Measurements from ENCODE around the gene USP12. TPM values are rescaled to one million over a fixed set of nuclear protein-coding genes. Genes with fewer than 3 reads are reported as not detected.
"Not testable (repeated sequence)": the region's sequence is repeated elsewhere in the genome, so short reads cannot be mapped to it uniquely, and the experiment has no call there.

Gene USP12
- total RNA-seq, 1 experiment from 2014 or later: 26.1 TPM

DNA sequence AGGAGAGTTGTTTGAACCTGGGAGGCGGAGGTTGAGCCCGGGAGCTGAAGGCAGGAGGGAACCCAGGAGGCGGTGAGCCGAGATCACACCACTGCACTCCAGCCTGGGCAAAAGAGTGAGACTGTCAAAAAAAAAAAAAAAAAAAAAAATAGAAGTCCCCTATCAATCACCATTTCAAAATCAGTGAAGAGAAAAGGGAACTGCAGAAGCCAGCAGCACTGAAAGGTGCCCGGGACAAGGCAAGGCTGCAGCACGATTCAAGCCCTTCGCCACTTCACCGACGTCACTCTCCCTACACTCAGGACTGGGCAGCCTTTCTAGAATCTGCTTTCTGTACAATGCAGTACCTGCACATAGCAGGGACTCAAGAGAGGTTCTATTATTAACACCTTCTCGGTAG, 21.9 kb upstream of the USP12 start:
- H3K27ac Mint-ChIP-seq: no peak overlapping the region
- ChIA-PET POLR2A (interaction anchor here (0.7 kb wide), 1 partner anchor 36 kb away, joined by 3 read pairs; no protein-coding TSS in a partner anchor), CTCF (no interaction called here)
- no peaks in the 10 kb centered on the region for H3K27me3 Mint-ChIP-seq (ENCODE audit: low read depth)
- DNase-seq (ENCODE audit: low spot score) (no peak), ATAC-seq (no peak)
- TF ChIP-seq JAZF1 (CRISPR knock-in tag; IDR thresholded peaks at IDR 0.05): no peak
- no peak for TF ChIP-seq PRRX2 (CRISPR knock-in tag; IDR thresholded peaks at IDR 0.05)
- TF ChIP-seq, protein P1, sequence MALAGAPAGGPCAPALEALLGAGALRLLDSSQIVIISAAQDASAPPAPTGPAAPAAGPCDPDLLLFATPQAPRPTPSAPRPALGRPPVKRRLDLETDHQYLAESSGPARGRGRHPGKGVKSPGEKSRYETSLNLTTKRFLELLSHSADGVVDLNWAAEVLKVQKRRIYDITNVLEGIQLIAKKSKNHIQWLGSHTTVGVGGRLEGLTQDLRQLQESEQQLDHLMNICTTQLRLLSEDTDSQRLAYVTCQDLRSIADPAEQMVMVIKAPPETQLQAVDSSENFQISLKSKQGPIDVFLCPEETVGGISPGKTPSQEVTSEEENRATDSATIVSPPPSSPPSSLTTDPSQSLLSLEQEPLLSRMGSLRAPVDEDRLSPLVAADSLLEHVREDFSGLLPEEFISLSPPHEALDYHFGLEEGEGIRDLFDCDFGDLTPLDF (CRISPR knock-in tag; IDR thresholded peaks at IDR 0.05): no peak
- TF ChIP-seq NFYB (CRISPR knock-in tag; conservative IDR thresholded peaks at IDR 0.05; ENCODE audit: low read depth): no peak
- TF ChIP-seq NFE2L1 (CRISPR knock-in tag; IDR thresholded peaks at IDR 0.05): no peak
- TF ChIP-seq TP53 (CRISPR knock-in tag; IDR thresholded peaks at IDR 0.05): no peak
- TF ChIP-seq ZNF121 (CRISPR knock-in tag; IDR thresholded peaks at IDR 0.05): no peak
- no peak for TF ChIP-seq NR2C2 (CRISPR knock-in tag; IDR thresholded peaks at IDR 0.05)
- TF ChIP-seq FOXK1 (CRISPR knock-in tag; IDR thresholded peaks at IDR 0.05): no peak
- no peak for TF ChIP-seq FOXP1 (CRISPR knock-in tag; IDR thresholded peaks at IDR 0.05; ENCODE audit: borderline replicate concordance)
- TF ChIP-seq SP1 (CRISPR knock-in tag; conservative IDR thresholded peaks at IDR 0.05): no peak
- H3K9me3 Mint-ChIP-seq: no peaks in the 10 kb centered on the region
- no peak overlapping the region for H3K4me3 Mint-ChIP-seq
- peaks cover 17% of the 10 kb centered on the region for H3K4me1 Mint-ChIP-seq
- no peaks in the 10 kb centered on the region for H3K36me3 Mint-ChIP-seq

DNA sequence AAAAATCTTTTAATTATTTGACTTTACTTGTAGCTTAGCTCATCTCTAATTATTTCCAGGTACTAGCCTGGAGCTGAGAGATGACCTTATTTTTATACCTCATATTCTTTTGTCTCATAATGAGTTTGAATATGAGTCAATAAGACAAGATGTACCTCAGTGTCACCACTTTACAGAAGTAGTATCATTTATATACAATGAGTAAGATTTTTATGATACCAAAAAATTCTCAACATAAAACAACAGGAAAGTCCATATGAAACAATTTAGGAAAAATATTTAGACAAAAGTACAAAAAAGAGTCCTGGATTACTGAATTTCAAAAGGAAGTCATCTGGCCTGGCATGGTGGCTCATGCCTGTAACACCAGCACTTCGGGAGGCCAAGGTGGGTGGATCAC, 21.4 kb upstream of the USP12 start:
- H3K36me3 Mint-ChIP-seq: no peaks in the 10 kb centered on the region
- TF ChIP-seq ZNF416 (CRISPR knock-in tag; IDR thresholded peaks at IDR 0.05) (no peak), ZNF232 (CRISPR knock-in tag; IDR thresholded peaks at IDR 0.05) (no peak), ZNF138 (CRISPR knock-in tag; conservative IDR thresholded peaks at IDR 0.05) (no peak), RORB (CRISPR knock-in tag; IDR thresholded peaks at IDR 0.05) (no peak), ZNF423 (CRISPR knock-in tag; IDR thresholded peaks at IDR 0.05) (no peak), FOXP1 (CRISPR knock-in tag; IDR thresholded peaks at IDR 0.05; ENCODE audit: borderline replicate concordance) (no peak), ZNF396 (CRISPR knock-in tag; IDR thresholded peaks at IDR 0.05; ENCODE audit: borderline replicate concordance) (no peak), TP53 (CRISPR knock-in tag; IDR thresholded peaks at IDR 0.05) (no peak), TEAD4 (CRISPR knock-in tag; IDR thresholded peaks at IDR 0.05) (no peak), ZNF671 (CRISPR knock-in tag; IDR thresholded peaks at IDR 0.05) (no peak), CBFB (CRISPR knock-in tag; IDR thresholded peaks at IDR 0.05; ENCODE audit: low read depth) (no peak)
- TF ChIP-seq, protein P2, sequence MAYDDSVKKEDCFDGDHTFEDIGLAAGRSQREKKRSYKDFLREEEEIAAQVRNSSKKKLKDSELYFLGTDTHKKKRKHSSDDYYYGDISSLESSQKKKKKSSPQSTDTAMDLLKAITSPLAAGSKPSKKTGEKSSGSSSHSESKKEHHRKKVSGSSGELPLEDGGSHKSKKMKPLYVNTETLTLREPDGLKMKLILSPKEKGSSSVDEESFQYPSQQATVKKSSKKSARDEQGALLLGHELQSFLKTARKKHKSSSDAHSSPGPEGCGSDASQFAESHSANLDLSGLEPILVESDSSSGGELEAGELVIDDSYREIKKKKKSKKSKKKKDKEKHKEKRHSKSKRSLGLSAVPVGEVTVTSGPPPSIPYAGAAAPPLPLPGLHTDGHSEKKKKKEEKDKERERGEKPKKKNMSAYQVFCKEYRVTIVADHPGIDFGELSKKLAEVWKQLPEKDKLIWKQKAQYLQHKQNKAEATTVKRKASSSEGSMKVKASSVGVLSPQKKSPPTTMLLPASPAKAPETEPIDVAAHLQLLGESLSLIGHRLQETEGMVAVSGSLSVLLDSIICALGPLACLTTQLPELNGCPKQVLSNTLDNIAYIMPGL (CRISPR knock-in tag; IDR thresholded peaks at IDR 0.05): no peak
- TF ChIP-seq, protein P3, sequence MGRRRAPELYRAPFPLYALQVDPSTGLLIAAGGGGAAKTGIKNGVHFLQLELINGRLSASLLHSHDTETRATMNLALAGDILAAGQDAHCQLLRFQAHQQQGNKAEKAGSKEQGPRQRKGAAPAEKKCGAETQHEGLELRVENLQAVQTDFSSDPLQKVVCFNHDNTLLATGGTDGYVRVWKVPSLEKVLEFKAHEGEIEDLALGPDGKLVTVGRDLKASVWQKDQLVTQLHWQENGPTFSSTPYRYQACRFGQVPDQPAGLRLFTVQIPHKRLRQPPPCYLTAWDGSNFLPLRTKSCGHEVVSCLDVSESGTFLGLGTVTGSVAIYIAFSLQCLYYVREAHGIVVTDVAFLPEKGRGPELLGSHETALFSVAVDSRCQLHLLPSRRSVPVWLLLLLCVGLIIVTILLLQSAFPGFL (CRISPR knock-in tag; IDR thresholded peaks at IDR 0.05; ENCODE audit: borderline replicate concordance): no peak
- TF ChIP-seq, protein P4, sequence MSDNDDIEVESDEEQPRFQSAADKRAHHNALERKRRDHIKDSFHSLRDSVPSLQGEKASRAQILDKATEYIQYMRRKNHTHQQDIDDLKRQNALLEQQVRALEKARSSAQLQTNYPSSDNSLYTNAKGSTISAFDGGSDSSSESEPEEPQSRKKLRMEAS (CRISPR knock-in tag; IDR thresholded peaks at IDR 0.05): no peak
- H3K4me1 Mint-ChIP-seq: peaks cover 17% of the 10 kb centered on the region
- no peak overlapping the region for H3K27ac Mint-ChIP-seq
- POLR2A ChIA-PET: interaction anchor here (0.7 kb wide), 1 partner anchor 36 kb away, joined by 3 read pairs; no protein-coding TSS in a partner anchor
- ATAC-seq (no peak), DNase-seq (ENCODE audit: low spot score) (no peak)
- H3K27me3 Mint-ChIP-seq (ENCODE audit: low read depth): no peaks in the 10 kb centered on the region
- no peaks in the 10 kb centered on the region for H3K9me3 Mint-ChIP-seq
- H3K4me3 Mint-ChIP-seq: no peak overlapping the region
- CTCF ChIA-PET: no interaction called here

DNA sequence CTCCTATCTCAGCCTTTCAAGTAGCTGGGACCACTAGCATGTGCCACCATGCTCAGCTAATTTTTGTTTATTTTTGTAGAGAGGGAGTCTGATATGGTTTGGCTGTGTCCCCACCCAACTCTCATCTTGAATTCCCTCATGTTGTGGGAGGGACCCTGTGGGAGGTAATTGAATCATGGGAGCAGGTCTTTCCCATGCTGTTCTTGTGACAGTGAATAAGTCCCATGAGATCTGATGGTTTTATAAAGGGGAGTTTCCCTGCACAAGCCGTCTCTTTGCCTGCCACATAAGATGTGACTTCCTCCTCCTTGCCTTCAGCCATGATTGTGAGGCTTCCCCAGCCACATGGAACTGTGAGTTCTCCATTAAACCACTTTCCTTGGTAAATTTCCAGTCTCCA, 20.8 kb upstream of the USP12 start:
- H3K4me3 Mint-ChIP-seq; H3K36me3 Mint-ChIP-seq; H3K27me3 Mint-ChIP-seq (ENCODE audit: low read depth); CTCF ChIA-PET; DNase-seq (ENCODE audit: low spot score); H3K27ac Mint-ChIP-seq; H3K9me3 Mint-ChIP-seq; ATAC-seq; POLR2A ChIA-PET: not testable (repeated sequence)
- H3K4me1 Mint-ChIP-seq: peaks cover 17% of the 10 kb centered on the region
